ENCODE data around the gene GRK2. TPM values are rescaled to one million over a fixed set of nuclear protein-coding genes. Genes with fewer than 3 reads are reported as not detected.
A peak's percentile ranks its signal among the peaks of the same experiment; 100 is the strongest.

GRK2 gene
- total and polyA plus RNA-seq, 12 donors: 26.4 to 159 (median 59.6) TPM

DNA sequence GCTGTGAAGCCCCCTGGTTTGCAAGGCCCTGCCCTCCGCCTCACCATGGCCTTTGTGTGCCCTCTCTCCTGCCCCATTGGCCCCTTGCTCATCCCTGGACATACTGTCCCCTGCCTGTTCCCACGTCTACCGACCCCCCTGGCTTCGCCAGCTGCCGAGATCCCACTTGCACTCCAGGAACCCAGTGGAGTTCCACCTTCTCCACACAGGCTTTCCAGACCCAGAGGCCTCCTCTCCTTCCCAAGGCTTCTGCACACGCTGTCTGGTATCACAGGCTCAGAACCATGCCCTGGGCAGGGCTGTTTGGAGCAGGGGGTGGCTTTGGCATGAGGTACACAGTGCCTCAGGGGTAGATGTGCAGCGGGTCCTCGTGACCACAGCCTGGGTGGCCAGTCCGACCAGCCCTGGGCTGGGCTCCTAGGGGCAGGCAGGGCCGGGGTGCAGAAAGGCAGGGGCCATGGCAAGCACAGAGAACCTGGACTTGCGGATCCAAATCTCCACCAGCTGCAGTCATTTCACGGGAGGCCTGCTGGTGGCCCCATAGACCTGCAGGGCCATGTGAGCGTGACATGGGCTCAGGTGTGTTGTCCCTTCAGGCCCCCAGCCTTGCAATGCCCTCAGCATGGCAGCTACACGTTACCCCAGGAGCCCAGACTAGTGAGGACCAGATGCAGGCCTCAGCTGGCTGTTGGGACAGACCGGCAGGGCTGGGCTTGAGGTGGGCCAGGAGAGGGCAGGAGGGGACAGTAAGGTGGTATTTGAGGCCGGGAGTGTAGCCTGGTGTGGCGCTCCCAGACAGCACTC is 9.5 kb downstream of the GRK2 start:
- Histone ChIP-seq H3K4me3 (no peak overlapping the region), H3K27me3 (no peaks in the 10 kb centered on the region), H3K27ac (peak overlapping the region in 4 of 5 donors; percentile 3 to 89 (median 48)), H3K9me3 (replicated peaks in 1 of 3) (no peaks in the 10 kb centered on the region), H3K4me1 (replicated peaks in 1 of 2) (peaks cover 58 to 88% of the 10 kb centered on the region in 2 donors), H3K36me3 (replicated peaks in 1 of 2) (peaks cover 0 to 22% of the 10 kb centered on the region in 2 donors)
- 79 to 86% (median 84%) methylated on average over 10 to 17 of the region's 17 CpGs for WGBS, 4 donors
- intact Hi-C loops (cut with DNase I): no loop called here
- peak in 2 of 7 donors; percentile 7 to 15 for DNase-seq
- TF ChIP-seq, protein P1, sequence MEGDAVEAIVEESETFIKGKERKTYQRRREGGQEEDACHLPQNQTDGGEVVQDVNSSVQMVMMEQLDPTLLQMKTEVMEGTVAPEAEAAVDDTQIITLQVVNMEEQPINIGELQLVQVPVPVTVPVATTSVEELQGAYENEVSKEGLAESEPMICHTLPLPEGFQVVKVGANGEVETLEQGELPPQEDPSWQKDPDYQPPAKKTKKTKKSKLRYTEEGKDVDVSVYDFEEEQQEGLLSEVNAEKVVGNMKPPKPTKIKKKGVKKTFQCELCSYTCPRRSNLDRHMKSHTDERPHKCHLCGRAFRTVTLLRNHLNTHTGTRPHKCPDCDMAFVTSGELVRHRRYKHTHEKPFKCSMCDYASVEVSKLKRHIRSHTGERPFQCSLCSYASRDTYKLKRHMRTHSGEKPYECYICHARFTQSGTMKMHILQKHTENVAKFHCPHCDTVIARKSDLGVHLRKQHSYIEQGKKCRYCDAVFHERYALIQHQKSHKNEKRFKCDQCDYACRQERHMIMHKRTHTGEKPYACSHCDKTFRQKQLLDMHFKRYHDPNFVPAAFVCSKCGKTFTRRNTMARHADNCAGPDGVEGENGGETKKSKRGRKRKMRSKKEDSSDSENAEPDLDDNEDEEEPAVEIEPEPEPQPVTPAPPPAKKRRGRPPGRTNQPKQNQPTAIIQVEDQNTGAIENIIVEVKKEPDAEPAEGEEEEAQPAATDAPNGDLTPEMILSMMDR (IDR thresholded peaks at IDR 0.05): no peak
- no peak for TF ChIP-seq POLR2A (IDR thresholded peaks at IDR 0.05)

DNA sequence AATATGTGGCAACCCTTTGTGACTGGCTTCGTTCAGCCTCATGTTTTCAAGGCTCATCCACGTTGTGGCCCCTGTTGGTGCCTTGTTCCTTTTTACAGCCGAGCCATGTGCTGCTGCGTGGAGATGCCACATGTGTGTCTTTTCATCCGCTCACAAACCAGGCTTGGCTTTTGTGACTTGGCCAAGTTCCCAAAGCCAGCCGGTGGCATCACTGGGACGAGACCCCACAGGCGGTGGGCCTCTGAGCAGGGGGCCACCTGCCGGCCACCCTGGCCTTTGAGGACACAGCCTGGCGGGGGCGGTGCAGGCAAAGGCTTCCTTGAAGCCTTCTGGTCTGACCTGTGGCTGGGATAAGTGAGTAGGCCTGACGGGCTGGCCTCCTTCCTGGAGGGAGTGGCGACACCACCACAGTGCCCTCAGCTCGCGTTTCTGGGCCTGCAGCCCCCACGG is 10.5 kb downstream of the GRK2 start:
- H3K9me3 ChIP-seq (replicated peaks in 1 of 3): no peaks in the 10 kb centered on the region
- intact Hi-C loops (cut with DNase I): no loop called here
- peak in 3 of 7 donors; percentile 29 to 45 (median 39) for DNase-seq
- H3K27ac ChIP-seq: peak overlapping the region; percentile 19 to 89 (median 64)
- 41 to 81% (median 47%) methylated on average over 6 to 16 of the region's 16 CpGs for WGBS, 4 donors
- no peak overlapping the region for H3K4me3 ChIP-seq
- TF ChIP-seq, protein P1 (IDR thresholded peaks at IDR 0.05): peak in 1 of 6 experiments; percentile 13
- no peak for TF ChIP-seq POLR2A (IDR thresholded peaks at IDR 0.05)
- no peaks in the 10 kb centered on the region for H3K27me3 ChIP-seq
- H3K4me1 ChIP-seq (replicated peaks in 1 of 2): peaks cover 53 to 78% of the 10 kb centered on the region in 2 donors
- peaks cover 0 to 32% of the 10 kb centered on the region in 2 donors for H3K36me3 ChIP-seq (replicated peaks in 1 of 2)

- Histone ChIP-seq H3K27ac (peak overlapping the region; percentile 19 to 89 (median 64)), H3K9me3 (replicated peaks in 1 of 3) (no peaks in the 10 kb centered on the region), H3K36me3 (replicated peaks in 1 of 2) (peaks cover 0 to 38% of the 10 kb centered on the region in 2 donors), H3K4me3 (no peak overlapping the region), H3K4me1 (replicated peaks in 1 of 2) (peaks cover 48 to 72% of the 10 kb centered on the region in 2 donors), H3K27me3 (no peaks in the 10 kb centered on the region)
- TF ChIP-seq POLR2A (IDR thresholded peaks at IDR 0.05): no peak
- TF ChIP-seq, protein P1 (IDR thresholded peaks at IDR 0.05): no peak
- intact Hi-C loops (cut with DNase I): no loop called here
- 46 to 72% (median 54%) methylated on average over 6 to 24 of the region's 24 CpGs for WGBS, 4 donors
- peak; percentile 70 to 90 (median 82) for DNase-seq
Measured at GRCh38 chr11:67277231-67277961, 11.1 kb downstream of the GRK2 start.

Measured in adrenal gland (tissue), 12 donors.